Right renal cortex interstitium (tissue), 3 donors: Measurements from ENCODE around the gene C9orf50. TPM values are rescaled to one million over a fixed set of nuclear protein-coding genes. Genes with fewer than 3 reads are reported as not detected.
"Not testable (repeated sequence)": the region's sequence is repeated elsewhere in the genome, so short reads cannot be mapped to it uniquely, and the experiment has no call there.

Experiments used
- DNase-seq, 3 donors: peaks; one replicate each; pipeline ENCODE4 v3.0.0-alpha.2; 2013; ENCODE audit warnings: low read depth in 3 of 3, low spot score in 2 of 3
- polyA plus RNA-seq, 3 donors: library from polyadenylated mRNA; unstranded; fragments of 120-200 nt; gene quantifications; one replicate each; pipeline ENCODE4 v1.2.1, GENCODE V29; 2013; ENCODE audit not compliant: insufficient read length in 3 of 3

C9orf50 gene
- polyA plus RNA-seq, 3 donors = 0.34 to 0.57 (median 0.35) TPM

- DNase-seq = no peak
Measured at GRCh38 chr9:129648764-129649115, 27.8 kb upstream of the C9orf50 start.

DNA sequence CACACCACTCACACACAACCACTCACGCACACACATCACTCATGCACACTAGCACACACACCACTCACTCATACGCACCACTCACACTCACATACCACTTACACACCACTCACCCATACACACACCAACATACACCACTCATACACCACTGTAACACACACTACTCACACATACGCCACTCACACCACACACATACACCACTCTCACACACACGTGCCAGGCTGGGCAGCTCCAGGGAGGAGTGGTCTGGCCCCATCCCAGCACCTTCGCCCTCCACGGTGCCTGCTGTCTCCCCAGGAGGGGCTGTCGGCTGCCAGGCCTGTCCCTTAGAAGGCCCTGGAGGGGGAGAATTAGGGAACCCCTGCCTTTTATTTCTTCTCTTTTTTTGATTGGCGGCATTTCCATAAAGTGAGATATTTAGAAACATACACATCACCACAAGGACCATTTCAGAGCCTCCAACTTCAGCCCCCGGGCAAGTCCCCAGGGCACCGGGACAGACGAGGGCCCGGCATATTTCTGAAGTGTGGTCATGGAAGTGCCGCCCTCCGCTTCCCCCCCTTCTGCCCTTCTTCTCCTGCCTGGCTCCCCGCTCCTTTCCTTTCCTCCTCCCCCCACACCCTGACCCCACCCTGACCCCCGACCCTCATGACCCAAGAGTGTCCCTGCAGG, 27.3 kb upstream of the C9orf50 start:
- no peak for DNase-seq

- no peak for DNase-seq
Measured at GRCh38 chr9:129647635-129648034, 26.7 kb upstream of the C9orf50 start.

GRCh38 chr9:129646654-129647053, 25.8 kb upstream of the C9orf50 start:
- DNase-seq = no peak

DNA sequence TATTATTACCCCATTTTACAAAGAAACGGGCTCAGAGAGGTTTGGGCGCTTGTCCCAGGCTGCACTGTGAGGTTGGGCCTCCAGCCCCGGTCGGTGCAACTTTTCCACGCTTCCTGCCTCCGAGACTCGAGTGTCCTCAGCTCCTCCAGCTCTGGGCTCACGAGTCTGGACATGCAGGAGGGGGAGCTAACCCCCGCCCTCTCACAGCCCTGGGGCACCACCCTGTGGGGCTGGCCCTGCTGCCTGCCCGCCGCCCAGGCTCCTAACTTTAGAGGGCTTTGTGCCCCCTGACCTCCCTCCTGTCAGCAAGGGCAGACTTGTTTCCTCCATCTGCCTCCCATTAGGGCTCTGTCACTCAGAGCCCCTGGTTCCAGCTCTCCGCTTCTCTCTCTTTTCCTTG, 25.4 kb upstream of the C9orf50 start:
- DNase-seq = no peak

DNA sequence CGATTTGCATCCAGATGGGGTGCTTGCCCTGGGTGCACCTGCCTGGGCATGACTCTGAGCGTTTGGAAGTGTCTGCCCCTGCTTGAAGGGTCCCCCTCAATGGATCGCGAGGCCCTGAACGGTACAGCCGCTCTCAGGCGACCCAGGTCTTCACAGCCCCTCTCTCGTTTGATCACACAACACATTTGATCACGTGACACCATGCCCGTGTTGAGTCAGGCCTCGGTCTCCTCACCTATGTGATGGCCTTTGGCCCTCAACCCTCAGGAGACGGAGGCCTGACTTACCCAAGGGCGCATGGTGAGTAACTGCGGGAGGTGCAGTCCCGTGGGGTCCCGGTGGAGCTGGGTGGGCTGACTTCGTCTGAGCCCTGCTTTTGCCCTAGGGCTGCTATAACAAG, 24.0 kb upstream of the C9orf50 start:
- no peak for DNase-seq

DNA sequence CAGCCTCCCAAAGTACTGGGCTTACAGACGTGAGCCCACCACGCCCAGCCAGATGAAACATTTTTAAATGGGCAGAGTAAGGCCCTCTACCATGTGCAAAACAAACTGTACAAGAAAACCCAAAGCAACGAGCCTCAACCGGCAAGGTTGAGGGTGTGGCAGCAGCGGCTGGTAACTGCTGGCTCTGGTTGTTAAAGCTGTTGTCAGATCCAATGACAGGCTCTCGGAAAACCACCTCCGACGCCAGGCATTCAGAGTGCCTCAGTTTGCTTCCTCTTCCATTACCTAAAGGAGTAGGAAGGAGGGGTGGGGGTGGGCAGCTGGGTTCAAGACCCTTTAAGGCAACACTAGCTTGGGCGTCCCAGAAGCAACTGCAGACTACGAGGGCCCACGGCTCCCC, 23.5 kb upstream of the C9orf50 start:
- no peak for DNase-seq

- DNase-seq = no peak
Measured at GRCh38 chr9:129643706-129644105, 22.8 kb upstream of the C9orf50 start.

DNA sequence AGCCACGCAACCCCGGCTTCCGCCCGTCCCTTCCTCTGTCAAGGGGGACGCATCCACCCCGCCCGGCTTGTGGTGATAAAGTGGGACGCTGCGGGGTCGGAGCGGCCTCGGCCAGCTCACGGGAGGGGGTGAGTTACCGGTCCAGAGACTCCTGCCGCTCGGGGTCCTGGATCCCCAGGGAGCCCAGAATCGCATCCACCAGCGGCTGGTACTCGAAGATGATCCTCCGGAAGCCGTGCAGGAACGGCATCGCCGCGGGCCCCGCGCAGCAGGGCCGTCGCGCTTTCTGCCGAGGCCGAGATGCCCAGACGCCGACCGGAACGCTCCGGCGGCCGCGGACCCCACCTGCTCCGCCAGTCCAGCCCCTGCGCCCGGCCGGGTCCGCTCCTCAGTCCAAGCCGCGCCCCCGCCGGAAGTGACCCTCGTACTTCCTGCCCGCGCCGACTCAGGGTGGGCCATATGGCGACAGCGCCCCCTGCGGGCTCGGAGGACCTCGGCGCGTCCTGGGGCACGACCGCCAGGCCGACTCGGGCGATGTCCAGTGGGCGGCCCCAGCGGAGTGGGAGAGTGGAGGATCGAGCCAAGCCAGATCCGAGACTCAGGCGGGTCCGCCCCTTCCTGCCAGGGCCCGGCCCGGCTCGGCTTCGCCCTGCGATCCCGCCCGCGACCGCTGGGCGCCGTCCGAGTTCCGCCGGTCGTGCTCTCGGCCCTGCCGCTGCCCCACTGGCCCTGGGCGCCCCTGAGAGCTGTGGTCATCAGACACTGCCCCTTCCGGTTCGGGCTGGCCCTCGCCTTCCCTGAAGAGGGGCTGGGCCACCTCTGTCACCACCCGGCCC, 21.1 kb upstream of the C9orf50 start, which contains the start of gene ASB6:
ASB6 (minus strand) TSS at position 402 of the 836 bp plus-strand sequence; CDS start at position 250, 152 bp downstream.
- peak; percentile 90 to 96 (median 94) for DNase-seq

GRCh38 chr9:129640871-129641749, 20.2 kb upstream of the C9orf50 start:
- no peak for DNase-seq

- no peak for DNase-seq
Measured at GRCh38 chr9:129640086-129640870, 19.4 kb upstream of the C9orf50 start.

DNA sequence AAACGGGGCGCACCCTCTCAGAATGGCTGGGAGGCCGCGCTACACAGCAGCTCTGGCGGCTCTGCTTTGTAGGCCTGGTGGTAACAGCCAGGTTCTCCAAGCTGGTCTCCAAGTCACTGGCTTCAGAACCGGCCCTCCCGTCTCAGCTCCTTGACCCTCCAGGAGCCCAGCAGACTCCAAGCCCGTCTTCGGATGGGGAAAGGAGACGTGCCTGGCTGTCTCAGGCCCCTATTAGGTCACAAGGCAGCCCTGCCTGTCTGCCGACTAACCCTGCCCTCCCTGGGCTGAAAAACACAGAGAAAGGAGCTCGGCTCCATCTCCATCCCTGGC, 18.8 kb upstream of the C9orf50 start:
- no peak for DNase-seq

DNA sequence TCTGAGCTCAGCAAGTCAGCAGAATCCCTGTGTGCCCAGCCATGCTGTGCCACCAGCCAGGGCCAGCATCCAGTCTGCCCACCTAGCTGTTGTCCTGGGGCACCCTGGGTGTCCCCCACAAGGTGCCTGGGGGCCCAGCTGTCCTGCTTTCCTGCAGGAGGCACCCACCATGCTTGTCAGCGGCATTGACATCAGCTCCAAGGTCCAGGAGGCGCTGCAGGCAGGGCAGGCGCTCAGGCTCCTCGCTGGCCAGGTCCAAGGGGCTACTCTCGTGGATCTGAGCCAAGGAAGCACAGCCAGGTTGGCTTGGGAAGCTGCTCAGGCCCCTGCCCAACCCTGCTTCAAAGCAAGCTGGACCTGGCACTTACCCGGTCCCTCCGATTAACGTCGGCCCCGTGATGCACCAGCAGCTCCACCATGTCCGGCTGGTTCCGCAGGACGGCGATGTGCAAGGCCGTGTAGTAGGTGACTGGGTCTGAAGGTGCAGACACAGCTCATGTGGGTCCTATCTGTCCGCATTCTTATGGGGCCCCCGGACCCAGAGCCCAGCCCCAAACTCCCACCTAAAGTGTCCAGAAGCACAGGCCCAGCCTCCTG, 18.2 kb upstream of the C9orf50 start:
- DNase-seq = no peak

DNA sequence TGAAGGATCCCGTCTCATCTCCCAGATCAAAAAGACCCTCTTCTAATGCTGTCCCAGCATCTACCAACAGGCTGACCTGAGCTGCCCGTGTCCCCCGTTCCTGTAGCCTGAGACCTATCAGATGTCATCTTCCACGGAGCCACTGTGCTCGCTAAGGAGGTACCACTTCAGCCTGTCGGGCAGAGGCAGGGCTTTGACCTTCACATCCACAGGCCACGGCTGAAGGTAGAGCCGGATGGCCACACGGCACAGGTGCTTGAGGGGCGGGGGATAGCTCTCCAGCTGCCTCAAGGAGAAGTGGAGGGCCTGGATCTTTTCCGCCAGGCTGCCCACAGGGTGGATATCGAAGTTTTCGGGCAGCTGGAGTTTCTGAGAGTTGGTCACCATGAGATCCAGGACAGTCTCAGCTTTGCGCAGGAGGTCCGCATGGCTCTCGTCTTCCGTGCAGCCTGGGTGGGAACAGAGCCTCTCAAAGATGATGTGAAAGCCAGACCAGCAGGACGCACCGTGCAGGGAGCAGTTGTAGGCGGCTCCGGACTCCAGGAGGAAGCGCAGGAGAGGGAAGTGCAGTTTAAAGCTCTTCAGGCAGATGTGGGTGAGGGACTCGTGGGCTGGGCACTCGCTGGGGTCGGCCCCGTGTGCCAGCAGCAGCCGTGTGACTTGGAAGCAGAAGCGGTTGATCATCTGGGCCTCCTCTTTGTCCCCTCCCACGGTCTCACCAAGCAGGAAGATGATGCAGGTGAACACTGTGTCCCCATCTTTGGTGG, 17.0 kb upstream of the C9orf50 start:
- DNase-seq = no peak

GRCh38 chr9:129637102-129637501, 16.2 kb upstream of the C9orf50 start:
- no peak for DNase-seq

GRCh38 chr9:129636343-129636742, 15.4 kb upstream of the C9orf50 start:
- not testable (repeated sequence) for DNase-seq

- no peak for DNase-seq
Measured at GRCh38 chr9:129635099-129636065, 14.5 kb upstream of the C9orf50 start.

GRCh38 chr9:129633848-129634247, 12.9 kb upstream of the C9orf50 start:
- DNase-seq = no peak
